ENCODE data around the gene ADAMTS17. TPM values are rescaled to one million over a fixed set of nuclear protein-coding genes. Genes with fewer than 3 reads are reported as not detected.

ADAMTS17 gene
- total and polyA plus RNA-seq, 9 of the 15 experiments (the other 6 are each of a cell fraction or from before 2014, with no cell fraction given), result 0.01 to 0.14 (median 0.07) TPM; not detected in 6

DNA sequence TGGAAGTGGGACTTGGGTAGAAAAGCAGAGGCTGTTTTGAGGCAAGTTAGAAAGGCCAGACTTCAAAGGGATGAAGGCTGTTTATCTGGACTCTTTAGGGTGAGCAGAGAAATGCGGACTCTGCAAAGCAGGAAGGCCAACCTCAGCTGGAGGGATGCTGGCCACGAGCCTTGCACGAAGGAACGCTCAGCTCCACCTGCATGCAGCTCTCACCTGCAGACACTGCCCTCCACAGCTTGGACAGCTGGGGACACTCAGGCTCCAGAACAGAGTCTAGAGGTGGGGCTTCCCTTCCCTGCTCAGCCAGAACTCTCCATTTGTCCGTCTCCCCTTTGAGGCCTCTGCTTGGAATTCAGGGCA, 229.7 kb downstream of the ADAMTS17 start:
- Histone ChIP-seq H3K36me3 (ENCODE audit: control insufficient read depth, insufficient read depth, low read length) (no peaks in the 10 kb centered on the region), H3K9me3 (replicated peaks; ENCODE audit: control insufficient read depth, insufficient read depth, low read depth, low read length) (no peaks in the 10 kb centered on the region), H3K4me1 (replicated peaks in 1 of 2; ENCODE audit: control insufficient read depth in 2 of 2, insufficient read depth in 2 of 2, low read length in 2 of 2) (no peaks in the 10 kb centered on the region; a peak in 1 of 5 replicates), H3K27ac (ENCODE audit: extremely low read depth, low read depth, low read length) (no peak overlapping the region), H3K27me3 (ENCODE audit: control insufficient read depth in 2 of 2, insufficient read depth in 2 of 2, low read length in 2 of 2) (peaks cover 18 to 81% of the 10 kb centered on the region in 2 experiments; a peak in 4 of 5 replicates), H3K4me3 (no peak overlapping the region), H3K9me1 (ENCODE audit: control insufficient read depth, insufficient read depth, low read length) (no peaks in the 10 kb centered on the region), H3K9ac (ENCODE audit: insufficient read depth in 1 of 2, low read depth in 2 of 2, low read length in 2 of 2) (no peak overlapping the region), H2AFZ (ENCODE audit: low read depth, low read length) (no peak overlapping the region), H4K20me1 (replicated peaks; ENCODE audit: control insufficient read depth, insufficient read depth, low read length) (no peaks in the 10 kb centered on the region), H3K4me2 (ENCODE audit: insufficient read depth, low read length) (no peak overlapping the region), H3K79me2 (ENCODE audit: control insufficient read depth, insufficient read depth, low read length) (no peaks in the 10 kb centered on the region)
- FAIRE-seq (no peak), ATAC-seq (peak; percentile 24; the same call in 2 of the 3 replicates), DNase-seq (ENCODE audit: extremely low read depth in 1 of 4, low spot score in 3 of 4) (no peak)
- BruUV-seq (replicated peaks), result no TSS peak
- WGBS (ENCODE audit: insufficient coverage, low coverage, missing lambda C conversion rate), result 4% methylated on average over 5 of the region's 5 CpGs
- ChIA-PET POLR2A (no interaction called here), CTCF (ENCODE audit: low intra/inter-chr PET ratio) (no interaction called here)
- intact Hi-C loops (cut with micrococcal nuclease), result no loop called here
- TF ChIP-seq SRSF1 (IDR thresholded peaks at IDR 0.05; ENCODE audit: low read depth, low read length) (no peak), CAMTA2 (CRISPR knock-in tag; conservative IDR thresholded peaks at IDR 0.05) (no peak), ZNF408 (CRISPR knock-in tag; IDR thresholded peaks at IDR 0.05; ENCODE audit: low read depth) (no peak), ILF3 (IDR thresholded peaks at IDR 0.05; ENCODE audit: borderline replicate concordance) (no peak), RBM15 (IDR thresholded peaks at IDR 0.05; ENCODE audit: insufficient read depth, low read length) (no peak), ZNF224 (CRISPR knock-in tag; IDR thresholded peaks at IDR 0.05) (no peak), POLR2H (tag; IDR thresholded peaks at IDR 0.05; ENCODE audit: low read depth) (no peak), ZFPM2 (CRISPR knock-in tag; IDR thresholded peaks at IDR 0.05) (no peak), STAT5A (IDR thresholded peaks at IDR 0.05; ENCODE audit: borderline replicate concordance, low read length) (no peak), PCBP2 (IDR thresholded peaks at IDR 0.05; ENCODE audit: low read depth, low read length, poor library complexity, severe bottlenecking) (no peak)
- in situ Hi-C loops (cut with MboI), result no loop called here
